ENCODE results near the gene CD2AP.

GRCh38 chr6:47661960-47662359, 184.4 kb downstream of the CD2AP start:
- TF ChIP-seq CTCF (IDR thresholded peaks at IDR 0.05) (no peak), POLR2A (IDR thresholded peaks at IDR 0.05) (no peak)

All from breast epithelium (tissue), 3 donors.